IPS DF 6.9 (cell line): ENCODE results near the gene FBXW7.

Experiments
- DNase-seq: peaks from one replicate; pipeline ENCODE4 v3.0.0-alpha.2; 2013; ENCODE audit warnings: low read depth, low spot score
- H3K27ac ChIP-seq: one replicate; pipeline ENCODE4 v1.5.1; 2013; ENCODE audit warnings: low read length, control low read depth
- H3K27me3 ChIP-seq: 2 replicates; pipeline ENCODE4 v1.6.1; 2013; ENCODE audit warnings: mild to moderate bottlenecking, low read length; ENCODE audit not compliant: control insufficient read depth, insufficient read depth
- H3K36me3 ChIP-seq: 2 replicates; pipeline ENCODE4 v1.6.1; 2013; ENCODE audit warnings: low read length; ENCODE audit not compliant: control insufficient read depth, insufficient read depth
- H3K4me1 ChIP-seq: 2 replicates; pipeline ENCODE4 v1.6.1; 2013; ENCODE audit warnings: low read length; ENCODE audit not compliant: control insufficient read depth, insufficient read depth
- H3K4me3 ChIP-seq: 2 replicates; pipeline ENCODE4 v1.5.1; 2013; ENCODE audit warnings: mild to moderate bottlenecking, low read length
- H3K9me3 ChIP-seq: 2 replicates; pipeline ENCODE4 v1.6.1; 2013; ENCODE audit warnings: low read length, inconsistent platforms; ENCODE audit not compliant: control insufficient read depth, insufficient read depth
- WGBS: extraction: QIAGEN DNeasy Blood & Tissue Kit; methylation state at CpG from one replicate; pipeline ENCODE4 v1.1.7; 2013; ENCODE audit warnings: mixed read lengths, missing lambda C conversion rate; ENCODE audit not compliant: insufficient read length, insufficient coverage; 5-methylcytosine and 5-hydroxymethylcytosine counted together

The FBXW7 gene

DNA sequence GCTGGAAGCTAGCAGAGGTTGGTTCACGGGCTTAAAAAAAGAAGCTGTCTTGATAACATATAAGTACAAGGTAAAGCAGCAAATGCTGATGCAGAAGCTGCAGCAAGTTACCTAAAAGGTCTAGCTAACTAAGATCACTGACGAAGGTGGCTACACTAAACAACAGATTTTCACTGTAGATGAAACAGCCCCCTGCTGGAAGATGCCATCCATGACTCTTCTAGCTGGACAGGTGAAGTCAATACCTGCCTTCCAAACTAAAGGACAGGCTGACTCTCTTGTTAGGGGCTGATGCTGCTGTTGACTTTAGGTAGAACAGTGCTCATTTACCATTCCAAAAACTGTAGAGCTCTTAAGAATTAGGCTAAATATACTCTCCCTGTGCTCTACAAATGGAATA, 99.5 kb downstream of the FBXW7 start:
- Histone ChIP-seq H3K4me1 (no peaks in the 10 kb centered on the region), H3K36me3 (no peaks in the 10 kb centered on the region), H3K9me3 (no peaks in the 10 kb centered on the region), H3K4me3 (no peak overlapping the region), H3K27me3 (no peaks in the 10 kb centered on the region), H3K27ac (no peak overlapping the region)
- WGBS, result no CpG with 5 or more reads among the region's 2 CpGs
- no peak for DNase-seq

DNA sequence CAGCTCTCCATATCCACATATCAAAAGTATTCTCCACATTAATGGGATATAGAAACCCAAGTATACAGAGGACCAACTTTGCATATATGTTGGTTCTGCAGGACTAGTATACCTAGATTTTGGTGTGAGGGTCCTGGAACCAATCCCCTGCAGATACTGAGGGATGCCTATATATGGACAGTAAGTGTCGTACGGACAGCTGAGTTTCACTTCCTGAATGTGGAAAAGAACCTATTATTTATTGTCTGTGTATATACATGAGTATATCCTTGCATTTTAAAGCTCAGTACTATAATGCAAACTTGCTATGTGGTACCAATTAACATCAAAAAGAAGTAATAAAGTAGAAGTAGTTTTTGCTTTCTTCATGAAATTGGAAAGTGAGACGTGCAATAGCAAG, 101.9 kb downstream of the FBXW7 start:
- no peaks in the 10 kb centered on the region for H3K27me3 ChIP-seq
- H3K9me3 ChIP-seq, result no peaks in the 10 kb centered on the region
- no CpG with 5 or more reads among the region's 3 CpGs for WGBS
- H3K4me3 ChIP-seq, result no peak overlapping the region
- no peaks in the 10 kb centered on the region for H3K36me3 ChIP-seq
- no peak for DNase-seq
- H3K4me1 ChIP-seq, result no peaks in the 10 kb centered on the region
- H3K27ac ChIP-seq, result no peak overlapping the region

DNA sequence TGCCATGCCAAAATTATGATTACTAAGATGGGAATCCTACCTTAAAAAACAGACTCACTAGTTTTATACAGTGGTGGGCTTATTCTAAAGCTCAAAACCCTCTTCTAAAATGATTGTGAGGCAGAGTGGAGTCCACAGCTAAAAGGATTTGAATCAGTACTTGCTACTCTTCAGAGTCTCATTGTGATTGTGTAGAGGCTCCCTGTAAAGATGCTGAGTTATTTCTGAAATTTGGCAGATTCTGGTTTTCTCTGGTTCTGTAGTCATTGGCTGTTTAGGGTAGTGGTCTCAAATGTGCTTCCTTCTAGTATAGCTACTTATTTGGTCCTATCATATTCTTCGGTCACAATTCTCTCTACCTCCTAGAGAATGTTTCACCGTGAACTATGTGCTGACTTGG, 104.1 kb downstream of the FBXW7 start:
- DNase-seq, result no peak
- Histone ChIP-seq H3K4me3 (no peak overlapping the region), H3K27ac (no peak overlapping the region), H3K27me3 (no peaks in the 10 kb centered on the region), H3K9me3 (no peaks in the 10 kb centered on the region), H3K36me3 (no peaks in the 10 kb centered on the region), H3K4me1 (no peaks in the 10 kb centered on the region)
- no CpG with 5 or more reads among the region's 2 CpGs for WGBS

DNA sequence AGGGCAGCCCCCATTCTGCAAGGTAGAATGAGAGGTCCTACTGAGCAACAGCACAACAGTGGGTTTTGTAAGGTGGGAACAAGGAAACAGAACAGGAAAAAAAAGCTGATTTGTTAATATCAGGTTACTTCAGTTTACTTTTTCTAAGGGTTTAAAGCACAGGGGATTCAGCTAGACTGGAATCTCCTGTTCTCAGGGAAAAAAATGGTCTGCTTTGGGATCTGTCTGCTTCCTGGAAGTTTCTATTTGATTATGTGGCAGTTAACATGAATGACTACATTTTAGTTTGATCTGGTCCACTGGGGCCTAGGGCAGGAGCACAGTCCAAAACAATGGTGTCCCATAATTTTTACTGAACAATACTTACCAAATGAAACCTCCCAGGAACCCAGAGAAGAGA, 104.6 kb downstream of the FBXW7 start:
- H3K4me3 ChIP-seq, result no peak overlapping the region
- no peaks in the 10 kb centered on the region for H3K9me3 ChIP-seq
- H3K27ac ChIP-seq, result no peak overlapping the region
- H3K36me3 ChIP-seq, result no peaks in the 10 kb centered on the region
- no peaks in the 10 kb centered on the region for H3K4me1 ChIP-seq
- no peaks in the 10 kb centered on the region for H3K27me3 ChIP-seq
- no peak for DNase-seq

- H3K9me3 ChIP-seq, result no peaks in the 10 kb centered on the region
- H3K27me3 ChIP-seq, result no peaks in the 10 kb centered on the region
- no peak overlapping the region for H3K4me3 ChIP-seq
- no peak overlapping the region for H3K27ac ChIP-seq
- no peak for DNase-seq
- H3K36me3 ChIP-seq, result no peaks in the 10 kb centered on the region
- no peaks in the 10 kb centered on the region for H3K4me1 ChIP-seq
Observed at GRCh38 chr4:152430507-152430906, 105.4 kb downstream of the FBXW7 start.

DNA sequence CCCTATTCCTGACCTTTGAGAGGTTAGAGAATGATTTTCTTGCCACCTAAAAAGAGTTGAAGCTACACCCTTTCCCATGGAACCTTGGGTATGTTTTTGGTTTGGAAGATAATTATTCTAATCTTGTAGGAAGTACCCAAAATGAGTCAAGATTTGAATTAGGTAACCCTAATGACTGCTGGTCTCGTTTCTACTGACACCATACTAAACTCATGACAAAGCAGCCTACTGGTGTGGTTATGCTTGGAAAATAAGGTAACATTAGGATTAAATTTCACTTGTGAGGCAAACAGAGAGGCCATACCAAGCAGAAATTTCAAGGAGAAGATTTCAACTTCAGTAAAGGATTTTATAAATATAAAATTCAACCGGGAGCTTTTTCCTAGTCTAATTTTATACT, 107.9 kb downstream of the FBXW7 start:
- Histone ChIP-seq H3K27ac (no peak overlapping the region), H3K9me3 (no peaks in the 10 kb centered on the region), H3K4me3 (no peak overlapping the region), H3K27me3 (no peaks in the 10 kb centered on the region), H3K4me1 (peaks cover 2% of the 10 kb centered on the region; the same call in 1 of the 2 replicates), H3K36me3 (no peaks in the 10 kb centered on the region)
- no CpG with 5 or more reads among the region's 2 CpGs for WGBS
- no peak for DNase-seq

DNA sequence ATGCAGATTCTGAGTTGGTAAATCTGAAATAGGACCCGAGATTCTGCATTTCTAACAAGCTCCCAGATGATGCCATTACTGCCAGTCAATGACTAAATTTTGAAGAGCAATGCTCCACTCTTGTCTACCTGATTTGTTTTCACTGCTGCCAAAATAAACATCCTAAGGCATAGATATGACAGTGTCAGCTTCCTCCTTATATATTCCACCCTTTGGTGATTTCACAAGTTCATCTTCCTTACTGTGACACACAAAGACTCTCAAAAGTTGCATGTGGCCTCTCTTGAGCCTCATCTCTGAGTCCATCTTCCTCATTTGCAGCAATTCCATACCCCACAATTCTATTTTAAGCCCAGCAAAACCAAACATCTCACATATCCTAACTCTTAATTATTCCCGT, 110.9 kb downstream of the FBXW7 start:
- DNase-seq, result no peak
- WGBS, result 100% methylated on average over 1 of the region's 2 CpGs
- Histone ChIP-seq H3K27me3 (no peaks in the 10 kb centered on the region), H3K36me3 (no peaks in the 10 kb centered on the region), H3K9me3 (no peaks in the 10 kb centered on the region), H3K27ac (no peak overlapping the region), H3K4me1 (peaks cover 2% of the 10 kb centered on the region; the same call in 1 of the 2 replicates), H3K4me3 (no peak overlapping the region)

GRCh38 chr4:152424396-152424795, 111.5 kb downstream of the FBXW7 start:
- no peaks in the 10 kb centered on the region for H3K27me3 ChIP-seq
- H3K36me3 ChIP-seq, result no peaks in the 10 kb centered on the region
- WGBS, result no CpG with 5 or more reads among the region's 3 CpGs
- H3K4me1 ChIP-seq, result peaks cover 2% of the 10 kb centered on the region; the same call in 1 of the 2 replicates
- H3K4me3 ChIP-seq, result no peak overlapping the region
- no peak overlapping the region for H3K27ac ChIP-seq
- H3K9me3 ChIP-seq, result no peaks in the 10 kb centered on the region
- no peak for DNase-seq

DNA sequence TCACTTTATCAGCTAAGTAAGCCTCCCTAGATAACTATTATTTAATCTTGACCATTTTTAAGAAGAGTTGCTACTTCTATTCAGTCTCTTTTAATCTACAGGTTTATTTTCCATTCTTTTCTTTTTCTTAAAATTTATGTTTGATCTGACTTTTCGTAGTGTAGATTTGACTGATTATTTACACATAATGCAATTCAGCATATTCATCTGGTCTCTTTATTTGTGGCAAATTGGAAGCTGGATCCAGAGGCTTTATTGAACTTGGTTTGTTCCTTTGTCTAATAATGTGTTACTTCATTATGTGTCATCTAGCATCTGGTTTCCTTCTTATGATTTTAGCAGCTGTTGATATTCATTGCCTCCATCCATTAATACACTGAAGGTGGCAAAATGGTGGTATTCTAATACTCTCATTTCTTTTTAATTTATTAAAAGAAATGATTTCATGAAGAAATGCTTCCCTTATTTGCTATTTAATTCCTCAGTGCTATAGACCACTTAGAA, 113.0 kb downstream of the FBXW7 start:
- DNase-seq, result no peak

GRCh38 chr4:152421576-152421975, 114.3 kb downstream of the FBXW7 start:
- H3K9me3 ChIP-seq, result no peaks in the 10 kb centered on the region
- no peak overlapping the region for H3K4me3 ChIP-seq
- DNase-seq, result no peak
- no peak overlapping the region for H3K27ac ChIP-seq
- peaks cover 4% of the 10 kb centered on the region; the same call in 1 of the 2 replicates for H3K4me1 ChIP-seq
- H3K27me3 ChIP-seq, result no peaks in the 10 kb centered on the region
- no peaks in the 10 kb centered on the region for H3K36me3 ChIP-seq
- WGBS, result no CpG with 5 or more reads among the region's 1 CpG

More for the DNA sequence above, 113.0 kb downstream of the FBXW7 start:
- no peaks in the 10 kb centered on the region for H3K9me3 ChIP-seq
- H3K4me1 ChIP-seq, result peaks cover 2% of the 10 kb centered on the region; the same call in 1 of the 2 replicates
- no peak overlapping the region for H3K27ac ChIP-seq
- H3K36me3 ChIP-seq, result no peaks in the 10 kb centered on the region
- no peak overlapping the region for H3K4me3 ChIP-seq
- H3K27me3 ChIP-seq, result no peaks in the 10 kb centered on the region
- no CpG with 5 or more reads among the region's 1 CpG for WGBS

DNA sequence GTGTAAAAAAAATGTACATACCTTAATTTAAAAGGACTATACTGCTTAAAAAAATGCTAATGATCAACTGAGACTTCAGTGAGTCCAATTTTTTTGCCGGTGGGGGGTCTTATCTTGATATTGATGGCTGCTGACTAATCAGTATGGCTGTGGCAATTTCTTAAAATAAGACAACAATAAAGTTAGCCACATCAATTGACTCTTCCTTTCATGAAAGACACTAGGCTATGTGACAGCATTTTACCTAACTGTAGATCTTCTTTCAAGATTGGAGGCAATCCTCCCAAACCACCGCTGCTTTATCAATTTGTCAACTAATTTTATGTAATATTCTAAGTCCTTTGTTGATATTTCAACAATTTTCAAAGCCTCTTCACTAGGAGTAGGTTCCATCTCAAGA, 116.1 kb downstream of the FBXW7 start:
- Histone ChIP-seq H3K4me3 (no peak overlapping the region), H3K27ac (no peak overlapping the region), H3K9me3 (no peaks in the 10 kb centered on the region), H3K4me1 (peaks cover 1% of the 10 kb centered on the region; the same call in 1 of the 2 replicates), H3K27me3 (no peaks in the 10 kb centered on the region), H3K36me3 (no peaks in the 10 kb centered on the region)
- no CpG with 5 or more reads among the region's 2 CpGs for WGBS
- DNase-seq, result no peak
